ENCODE measurements around the gene CDH23. TPM values are rescaled to one million over a fixed set of nuclear protein-coding genes. Genes with fewer than 3 reads are reported as not detected.

Gene CDH23
- total and polyA plus RNA-seq, 2 of the 8 experiments (the other 6 are each of a cell fraction or from before 2014, with no cell fraction given), result 1.9 to 4.9 TPM

- TF ChIP-seq SP4 (IDR thresholded peaks at IDR 0.05; ENCODE audit: low read length) (no peak), RFX5 (IDR thresholded peaks at IDR 0.05; ENCODE audit: borderline replicate concordance, low read depth, low read length) (no peak), RAD21 (IDR thresholded peaks at IDR 0.05 in 1 of 2, conservative IDR thresholded peaks at IDR 0.05 in 1 of 2; ENCODE audit: low read depth in 2 of 2, low read length in 2 of 2) (no peak), CHD2 (IDR thresholded peaks at IDR 0.05; ENCODE audit: low read length) (no peak), HDAC2 (IDR thresholded peaks at IDR 0.05; ENCODE audit: borderline replicate concordance in 1 of 2, low read depth in 2 of 2, low read length in 2 of 2) (no peak)
Measured at GRCh38 chr10:71630168-71630567, 233.4 kb downstream of the CDH23 start (continued).
